HFFc6 (cell line): ENCODE measurements around the gene CTXN2. TPM values are rescaled to one million over a fixed set of nuclear protein-coding genes. Genes with fewer than 3 reads are reported as not detected.

ENCODE experiments used
- DNase-seq: peaks from one replicate; pipeline ENCODE4 v3.0.0-alpha.2; 2018
- H3K27ac Mint-ChIP-seq: 2 replicates; pipeline ENCODE4 v1.8.0; 2020; ENCODE audit warnings: mild to moderate bottlenecking, mixed read lengths
- H3K27me3 Mint-ChIP-seq: 2 replicates; pipeline ENCODE4 v1.8.0; 2021; ENCODE audit warnings: mild to moderate bottlenecking, moderate library complexity, mixed read lengths; ENCODE audit not compliant: insufficient read depth
- H3K36me3 Mint-ChIP-seq: 2 replicates; pipeline ENCODE4 v1.8.0; 2021; ENCODE audit warnings: low read depth, mixed read lengths
- H3K4me1 Mint-ChIP-seq: 2 replicates; pipeline ENCODE4 v1.8.0; 2020; ENCODE audit warnings: low read depth, mixed read lengths
- H3K4me3 Mint-ChIP-seq: 2 replicates; pipeline ENCODE4 v1.8.0; 2020; ENCODE audit warnings: mild to moderate bottlenecking, moderate library complexity, mixed read lengths
- H3K9me3 Mint-ChIP-seq: 2 replicates; pipeline ENCODE4 v1.8.0; 2020; ENCODE audit warnings: mild to moderate bottlenecking, mixed read lengths
- long read RNA-seq: library from polyadenylated mRNA; unstranded; transcript quantifications from one replicate; pipeline ENCODE4 v2.0.0, GENCODE V29; 2019
- total RNA-seq, 6 experiments: library from RNA; stranded (reverse); fragmentation: NEBNext Ultra II Directional; extraction: Animal tissue kit (Norgen Biotek cat#: 25700); gene quantifications; 2 replicates in 1 of 6; 3 replicates in 5 of 6; pipeline ENCODE4 v1.2.3, GENCODE V29; 2021
- TF ChIP-seq, protein P1 (sequence below): fragments of 200-600 bp; sonication (generic); IDR thresholded peaks from 2 replicates; pipeline ENCODE4 v1.5.0; 2021; ENCODE audit warnings: antibody characterized with exemption, mild to moderate bottlenecking

CTXN2 gene
- total RNA-seq = not detected
- long read RNA-seq = 0 reads

DNA sequence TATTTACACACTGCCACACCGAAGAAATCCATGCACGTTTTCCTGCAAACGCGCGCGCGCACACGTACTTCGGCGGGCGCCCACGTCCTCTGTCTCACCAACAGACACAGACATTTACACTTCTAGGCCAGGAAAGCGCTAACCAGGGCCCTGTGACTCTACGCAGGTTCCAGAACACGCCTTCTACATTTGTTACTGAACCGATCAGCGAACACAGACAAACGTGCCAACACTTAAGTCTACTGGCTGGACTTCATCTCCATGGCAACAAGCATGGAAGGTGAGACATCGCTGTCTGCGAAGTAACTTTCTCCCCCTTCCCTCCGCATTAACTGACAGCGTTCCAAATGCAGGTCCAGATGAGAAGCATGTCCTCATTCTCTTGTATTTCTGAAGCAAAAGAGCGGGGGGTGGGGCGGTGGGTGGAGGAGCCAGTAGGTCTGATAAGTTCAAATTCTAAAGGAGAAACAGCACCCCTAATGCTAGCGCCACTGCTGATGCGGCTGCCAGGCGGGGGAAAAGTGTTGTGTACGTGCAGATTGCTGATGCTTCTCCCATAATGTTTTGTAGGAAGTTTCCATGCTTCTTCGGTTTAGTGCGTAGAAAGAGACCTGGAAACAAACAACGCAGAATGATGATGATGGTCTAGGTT, at the start of gene CTXN2:
TSS of gene CTXN2 (plus strand) at position 92 of the 652 bp plus-strand sequence. CDS start 9,636 bp downstream, outside the sequence.
- H3K4me3 Mint-ChIP-seq = no peak within 1 kb of the TSS; the same call in 1 of the 2 replicates
- H3K27ac Mint-ChIP-seq = no peak within 1 kb of the TSS
- TF ChIP-seq, protein P1, sequence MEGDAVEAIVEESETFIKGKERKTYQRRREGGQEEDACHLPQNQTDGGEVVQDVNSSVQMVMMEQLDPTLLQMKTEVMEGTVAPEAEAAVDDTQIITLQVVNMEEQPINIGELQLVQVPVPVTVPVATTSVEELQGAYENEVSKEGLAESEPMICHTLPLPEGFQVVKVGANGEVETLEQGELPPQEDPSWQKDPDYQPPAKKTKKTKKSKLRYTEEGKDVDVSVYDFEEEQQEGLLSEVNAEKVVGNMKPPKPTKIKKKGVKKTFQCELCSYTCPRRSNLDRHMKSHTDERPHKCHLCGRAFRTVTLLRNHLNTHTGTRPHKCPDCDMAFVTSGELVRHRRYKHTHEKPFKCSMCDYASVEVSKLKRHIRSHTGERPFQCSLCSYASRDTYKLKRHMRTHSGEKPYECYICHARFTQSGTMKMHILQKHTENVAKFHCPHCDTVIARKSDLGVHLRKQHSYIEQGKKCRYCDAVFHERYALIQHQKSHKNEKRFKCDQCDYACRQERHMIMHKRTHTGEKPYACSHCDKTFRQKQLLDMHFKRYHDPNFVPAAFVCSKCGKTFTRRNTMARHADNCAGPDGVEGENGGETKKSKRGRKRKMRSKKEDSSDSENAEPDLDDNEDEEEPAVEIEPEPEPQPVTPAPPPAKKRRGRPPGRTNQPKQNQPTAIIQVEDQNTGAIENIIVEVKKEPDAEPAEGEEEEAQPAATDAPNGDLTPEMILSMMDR = no peak
- H3K4me1 Mint-ChIP-seq = no peaks in the 10 kb centered on the region; the same call in 1 of the 2 replicates
- H3K36me3 Mint-ChIP-seq = no peaks in the 10 kb centered on the region
- DNase-seq = no peak
- H3K27me3 Mint-ChIP-seq = no peaks in the 10 kb centered on the region; the same call in none of the 2 replicates
- H3K9me3 Mint-ChIP-seq = no peaks in the 10 kb centered on the region

DNA sequence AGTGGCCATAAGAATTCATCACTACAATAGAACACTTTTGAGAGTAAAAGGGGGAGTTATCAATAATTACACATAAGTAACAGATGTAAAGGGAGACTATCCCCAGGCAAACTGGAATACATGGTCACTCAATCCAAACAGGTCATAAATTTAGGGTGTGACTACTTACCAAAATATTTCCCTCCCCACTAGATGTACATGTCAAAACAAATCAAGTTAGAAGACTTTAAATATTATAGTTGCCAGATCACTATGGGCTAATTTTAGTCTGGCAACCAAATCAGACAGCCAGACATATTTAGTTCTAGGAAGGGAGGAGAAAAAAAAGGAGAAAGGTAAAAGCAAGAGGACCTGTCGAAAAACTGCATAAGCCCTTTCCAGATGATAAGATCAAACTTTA, 47.6 kb upstream of the CTXN2 start:
- no peaks in the 10 kb centered on the region for H3K27me3 Mint-ChIP-seq
- no peak overlapping the region; the same call in 1 of the 2 replicates for H3K27ac Mint-ChIP-seq
- H3K36me3 Mint-ChIP-seq = peaks cover 6% of the 10 kb centered on the region; the same call in 1 of the 2 replicates
- no peaks in the 10 kb centered on the region for H3K9me3 Mint-ChIP-seq
- peaks cover 45% of the 10 kb centered on the region for H3K4me1 Mint-ChIP-seq
- H3K4me3 Mint-ChIP-seq = peak overlapping the region; percentile 77
- TF ChIP-seq, protein P1 = no peak
- peak; percentile 41 for DNase-seq

DNA sequence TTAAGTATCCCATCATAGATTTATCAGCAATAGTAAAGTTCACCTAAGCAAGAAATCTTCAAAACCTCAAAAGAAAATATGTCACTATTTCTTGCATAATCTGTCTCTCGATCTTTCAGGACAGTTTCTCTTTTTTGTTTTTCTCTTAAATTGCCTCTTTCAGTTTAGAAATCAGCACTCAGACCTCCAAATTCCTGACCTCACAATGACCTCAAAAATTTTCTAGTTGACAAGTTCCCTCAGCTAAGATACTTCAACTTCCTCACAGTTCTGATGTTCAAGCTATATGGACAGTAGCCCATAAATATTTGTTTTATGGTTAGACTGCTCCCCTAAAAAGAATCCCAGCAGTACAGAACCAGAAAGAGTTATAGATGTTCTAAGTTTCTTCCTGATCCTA, 46.6 kb upstream of the CTXN2 start:
- Mint-ChIP-seq H3K36me3 (peaks cover 9% of the 10 kb centered on the region), H3K27me3 (no peaks in the 10 kb centered on the region), H3K4me3 (peak overlapping the region; percentile 77), H3K27ac (peak overlapping the region; percentile 54; the same call in 1 of the 2 replicates), H3K4me1 (peaks cover 55% of the 10 kb centered on the region), H3K9me3 (no peaks in the 10 kb centered on the region)
- DNase-seq = no peak
- TF ChIP-seq, protein P1 = no peak

DNA sequence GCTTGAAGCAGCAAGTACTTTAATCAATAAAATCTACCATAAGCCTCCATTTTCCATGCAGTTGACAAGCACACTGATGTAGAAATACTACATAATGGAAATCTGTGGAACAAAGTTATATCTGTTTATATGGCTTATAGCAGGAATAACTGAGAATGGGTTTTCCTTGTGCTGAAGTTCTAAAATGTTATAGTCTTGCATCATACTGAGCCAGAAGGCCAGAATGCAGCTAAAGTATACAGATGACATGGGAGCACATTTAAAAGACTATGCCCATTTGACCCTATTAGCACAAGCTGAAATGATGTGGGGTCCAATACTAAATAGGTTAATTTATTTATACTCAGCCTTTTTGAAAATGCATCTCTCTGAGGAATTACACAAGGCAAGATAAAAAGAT, 45.5 kb upstream of the CTXN2 start:
- Mint-ChIP-seq H3K36me3 (peaks cover 13% of the 10 kb centered on the region), H3K27ac (no peak overlapping the region), H3K4me3 (no peak overlapping the region; the same call in 1 of the 2 replicates), H3K9me3 (no peaks in the 10 kb centered on the region), H3K4me1 (peaks cover 62% of the 10 kb centered on the region), H3K27me3 (no peaks in the 10 kb centered on the region)
- no peak for DNase-seq
- TF ChIP-seq, protein P1 = no peak

DNA sequence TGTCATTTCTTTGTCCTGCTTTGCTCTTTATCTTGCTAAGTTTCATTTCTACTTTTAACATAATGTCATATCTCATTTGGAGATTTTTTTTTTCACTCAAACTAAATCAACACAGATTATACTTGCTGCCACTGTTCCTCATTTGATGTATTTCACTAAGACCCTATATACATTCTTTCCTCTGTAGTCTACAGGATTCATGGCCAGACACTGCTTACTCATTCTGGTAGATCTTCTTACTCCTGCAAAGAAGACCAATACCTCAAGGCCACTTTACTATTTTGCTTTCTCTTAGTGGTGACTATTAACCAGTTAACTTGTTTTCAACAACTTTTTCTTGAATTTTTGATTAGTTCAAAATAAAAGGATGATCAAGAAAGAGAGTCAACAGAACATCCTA, 44.1 kb upstream of the CTXN2 start:
- peaks cover 22% of the 10 kb centered on the region for H3K36me3 Mint-ChIP-seq
- no peak overlapping the region; the same call in 1 of the 2 replicates for H3K27ac Mint-ChIP-seq
- H3K9me3 Mint-ChIP-seq = no peaks in the 10 kb centered on the region
- H3K27me3 Mint-ChIP-seq = no peaks in the 10 kb centered on the region
- H3K4me3 Mint-ChIP-seq = no peak overlapping the region
- TF ChIP-seq, protein P1 = no peak
- peaks cover 62% of the 10 kb centered on the region for H3K4me1 Mint-ChIP-seq
- no peak for DNase-seq
